Activated T-cell treated with anti-CD3 and anti-CD28 coated beads, Interleukin-2, amount 50 U/mL, for 72 hours (primary cell): ENCODE measurements around the gene ATP5F1D. TPM values are rescaled to one million over a fixed set of nuclear protein-coding genes. Genes with fewer than 3 reads are reported as not detected.

Experiments used
- ATAC-seq, 2 donors: fragments of 150-1000 bp; cut with Tn5 transposase; replicated peaks in 1 of 2; 2 replicates each; pipeline ENCODE4 v1.10.0; 2021; ENCODE audit warnings: moderate library complexity in 2 of 2, mild to moderate bottlenecking in 1 of 2
- DNase-seq, 2 donors: peaks; one replicate each; pipeline ENCODE4 v3.0.0; 2021 to 2022; ENCODE audit warnings: mixed read lengths in 1 of 2
- H3K27ac Mint-ChIP-seq: one replicate; pipeline ENCODE4 v1.8.0; 2022; ENCODE audit warnings: mild to moderate bottlenecking, moderate library complexity, mixed read lengths
- H3K27me3 Mint-ChIP-seq: one replicate; pipeline ENCODE4 v1.8.0; 2022; ENCODE audit warnings: low read depth, mixed read lengths
- H3K36me3 Mint-ChIP-seq, 2 donors: one replicate each; pipeline ENCODE4 v1.8.0; 2022; ENCODE audit warnings: mixed read lengths in 2 of 2, mild to moderate bottlenecking in 1 of 2; ENCODE audit not compliant: insufficient read depth in 2 of 2
- H3K4me1 Mint-ChIP-seq: one replicate; pipeline ENCODE4 v1.8.0; 2022; ENCODE audit warnings: low read depth, mixed read lengths
- H3K4me3 Mint-ChIP-seq, 2 donors: one replicate each; pipeline ENCODE4 v1.8.0; 2022; ENCODE audit warnings: mild to moderate bottlenecking in 2 of 2, mixed read lengths in 2 of 2, moderate library complexity in 2 of 2
- H3K9me3 Mint-ChIP-seq, 2 donors: one replicate each; pipeline ENCODE4 v1.8.0; 2022; ENCODE audit warnings: mixed read lengths in 2 of 2
- total RNA-seq, 2 donors: library from RNA; stranded (reverse); gene quantifications; one replicate each; pipeline ENCODE4 v1.2.3, GENCODE V29; 2022

The ATP5F1D gene
- total RNA-seq, 2 donors from 2014 or later: 169 to 201 TPM

DNA sequence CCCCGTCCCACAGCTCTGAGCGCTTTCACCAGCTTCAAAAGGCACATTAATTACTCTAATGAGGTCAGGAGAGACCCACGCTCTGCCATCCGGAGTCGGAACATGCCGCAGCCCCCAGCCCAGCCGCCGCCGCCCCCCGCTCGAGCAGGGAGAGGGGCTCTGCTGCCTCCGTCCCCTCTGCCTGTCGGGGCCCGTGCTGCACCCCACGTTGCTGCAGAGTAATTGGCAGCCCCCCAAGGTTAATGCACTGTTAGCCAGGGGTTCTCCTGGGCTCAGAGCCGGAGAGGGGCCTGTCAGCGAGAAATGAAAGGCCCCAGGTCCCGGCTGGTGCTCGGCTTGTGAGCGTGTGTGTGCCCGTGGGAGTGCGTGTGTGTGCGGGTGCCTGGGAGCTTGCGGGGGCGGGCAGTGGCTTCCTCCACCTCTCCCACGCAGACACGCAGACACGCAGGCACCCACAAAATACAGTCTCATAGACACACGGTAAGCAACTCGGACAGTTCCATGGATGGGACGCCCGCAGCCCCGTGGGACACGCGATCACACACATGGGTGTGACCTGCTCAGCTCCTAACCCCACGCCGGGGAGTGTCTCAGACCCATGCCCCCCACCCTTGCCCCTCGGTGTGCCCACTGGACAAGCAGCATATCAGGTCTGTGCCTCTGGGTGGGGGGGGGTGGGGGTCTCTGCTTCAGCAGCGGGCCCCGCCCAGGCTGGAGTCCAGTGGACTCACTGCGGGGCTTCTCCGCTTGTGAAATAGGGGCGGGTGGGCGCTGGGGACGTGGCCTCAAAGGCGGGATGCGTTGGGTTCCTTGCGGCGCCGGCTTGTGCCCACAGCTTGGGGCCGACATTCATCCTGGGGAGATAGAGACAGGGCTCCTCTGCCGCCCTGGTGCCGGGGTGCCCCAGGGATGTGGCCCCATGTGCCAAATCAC, 39.4 kb downstream of the ATP5F1D start:
- ATAC-seq (no peak), DNase-seq (no peak)
- Mint-ChIP-seq H3K36me3 (peaks cover 3 to 6% of the 10 kb centered on the region in 2 donors), H3K4me1 (peaks cover 30% of the 10 kb centered on the region), H3K27me3 (peaks cover 15% of the 10 kb centered on the region), H3K9me3 (no peaks in the 10 kb centered on the region), H3K4me3 (no peak overlapping the region), H3K27ac (no peak overlapping the region)

DNA sequence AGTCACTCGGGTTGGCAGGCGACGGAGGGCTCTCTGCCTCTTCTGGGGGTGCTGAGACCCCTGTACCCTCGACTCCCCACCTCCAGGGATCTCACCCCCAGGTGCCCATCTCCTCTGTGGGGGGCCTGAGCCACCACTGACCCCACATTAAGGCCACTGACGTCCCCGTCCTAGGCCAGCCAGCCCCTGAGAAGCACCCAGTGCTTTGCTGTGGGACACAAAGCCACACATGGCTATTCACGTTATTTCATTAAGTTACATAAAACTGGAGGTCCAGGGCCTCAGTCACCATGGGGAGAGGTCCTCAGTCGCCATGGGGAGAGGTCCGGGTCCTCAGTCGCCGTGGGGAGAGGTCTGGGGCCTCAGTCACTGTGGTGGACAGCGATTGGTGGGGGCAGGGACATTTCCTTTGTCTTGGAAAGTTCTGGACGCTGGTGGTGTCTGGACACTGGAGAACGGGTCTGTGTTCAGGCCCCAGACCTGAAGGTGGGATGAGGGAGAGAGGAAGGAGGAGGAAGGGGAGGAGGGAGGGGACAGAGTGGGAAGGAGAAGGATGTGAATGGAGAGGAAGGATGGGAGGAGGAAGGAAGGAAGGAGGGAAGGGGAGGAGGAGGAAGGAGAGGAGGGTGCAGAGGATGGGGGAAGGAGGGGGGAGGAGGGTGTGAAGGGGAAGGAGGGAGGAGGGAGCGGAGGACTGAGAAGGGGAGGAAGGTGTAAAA, 40.2 kb downstream of the ATP5F1D start:
- no peak for ATAC-seq
- H3K27me3 Mint-ChIP-seq: peaks cover 20% of the 10 kb centered on the region
- peak overlapping the region; percentile 65 for H3K27ac Mint-ChIP-seq
- peaks cover 31% of the 10 kb centered on the region for H3K4me1 Mint-ChIP-seq
- no peak overlapping the region for H3K4me3 Mint-ChIP-seq
- H3K36me3 Mint-ChIP-seq: peaks cover 3% of the 10 kb centered on the region in 2 donors
- DNase-seq: no peak
- no peaks in the 10 kb centered on the region for H3K9me3 Mint-ChIP-seq

DNA sequence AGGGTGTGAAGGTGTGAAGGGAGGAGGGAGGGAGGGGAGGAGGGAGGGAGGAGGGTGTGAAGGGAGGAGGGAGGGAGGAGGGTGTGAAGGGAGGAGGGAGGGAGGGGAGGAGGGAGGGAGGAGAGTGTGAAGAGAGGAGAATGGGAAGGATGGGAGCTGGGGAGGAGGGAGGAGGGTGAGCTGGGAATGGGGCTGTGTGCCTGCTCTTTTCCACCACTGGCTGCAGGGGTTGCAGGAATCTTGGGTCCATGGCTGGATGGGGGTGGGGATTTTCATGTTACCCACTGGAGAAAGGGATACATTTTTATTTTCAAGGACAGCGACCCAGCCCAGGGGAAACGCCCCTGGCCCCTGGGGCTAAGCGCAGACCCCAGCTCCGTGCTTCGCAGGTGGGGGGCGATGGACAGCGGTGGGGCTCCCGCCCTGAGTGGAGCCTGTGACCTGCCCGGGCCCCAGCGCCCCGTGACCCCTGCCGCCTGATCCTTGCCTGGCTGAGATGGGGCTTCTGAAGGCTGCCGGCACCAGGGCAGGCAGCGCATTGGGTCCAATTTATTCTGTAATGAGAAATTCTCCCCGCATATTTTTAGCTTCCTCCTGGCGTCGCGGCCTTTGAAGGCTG, 41.1 kb downstream of the ATP5F1D start:
- peaks cover 25% of the 10 kb centered on the region for H3K4me1 Mint-ChIP-seq
- no peak for ATAC-seq

DNA sequence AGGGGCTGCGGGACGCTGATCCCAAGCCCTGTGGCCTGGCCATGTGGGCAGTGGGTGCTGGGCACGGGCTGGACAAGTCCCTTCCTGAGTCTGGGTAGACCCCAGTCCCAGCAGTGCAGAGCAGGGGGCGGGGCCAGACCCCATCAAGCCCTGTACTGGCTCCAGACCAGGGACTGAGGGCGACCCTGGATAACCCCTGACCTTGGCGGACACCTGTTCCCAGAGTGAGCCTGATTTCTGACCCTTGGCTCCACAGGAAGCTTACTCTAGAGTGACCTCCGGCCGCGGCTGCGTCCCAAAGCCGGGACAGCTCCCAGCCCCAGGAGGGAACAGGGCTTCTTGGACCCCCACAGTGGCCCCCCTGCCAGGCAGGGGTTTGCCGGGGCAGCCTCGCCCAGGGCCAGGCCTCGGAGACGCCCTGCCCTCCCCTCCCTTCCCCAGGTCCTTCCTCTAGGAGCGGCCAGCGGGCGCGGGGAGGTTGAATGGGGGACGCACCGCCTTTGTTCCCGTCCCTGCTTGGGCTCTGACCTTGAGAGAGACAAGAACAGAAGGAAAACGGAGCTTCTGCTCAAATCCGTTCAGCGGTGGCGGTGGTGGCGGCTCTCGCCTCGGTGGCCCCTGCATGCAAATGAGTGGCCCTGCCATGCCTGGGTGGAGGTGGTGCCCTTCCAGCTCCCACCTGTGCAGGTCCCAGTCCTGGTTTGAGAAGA, 41.8 kb downstream of the ATP5F1D start:
- no peak overlapping the region for H3K4me3 Mint-ChIP-seq
- no peak for DNase-seq
- peaks cover 2 to 3% of the 10 kb centered on the region in 2 donors for H3K36me3 Mint-ChIP-seq
- no peaks in the 10 kb centered on the region for H3K9me3 Mint-ChIP-seq
- H3K4me1 Mint-ChIP-seq: peaks cover 18% of the 10 kb centered on the region
- H3K27ac Mint-ChIP-seq: no peak overlapping the region
- peaks cover 21% of the 10 kb centered on the region for H3K27me3 Mint-ChIP-seq
- no peak for ATAC-seq

More for the DNA sequence above, 41.1 kb downstream of the ATP5F1D start:
- Mint-ChIP-seq H3K4me3 (no peak overlapping the region), H3K27ac (no peak overlapping the region), H3K36me3 (peaks cover 2 to 3% of the 10 kb centered on the region in 2 donors), H3K9me3 (no peaks in the 10 kb centered on the region), H3K27me3 (peaks cover 21% of the 10 kb centered on the region)
- no peak for DNase-seq

DNA sequence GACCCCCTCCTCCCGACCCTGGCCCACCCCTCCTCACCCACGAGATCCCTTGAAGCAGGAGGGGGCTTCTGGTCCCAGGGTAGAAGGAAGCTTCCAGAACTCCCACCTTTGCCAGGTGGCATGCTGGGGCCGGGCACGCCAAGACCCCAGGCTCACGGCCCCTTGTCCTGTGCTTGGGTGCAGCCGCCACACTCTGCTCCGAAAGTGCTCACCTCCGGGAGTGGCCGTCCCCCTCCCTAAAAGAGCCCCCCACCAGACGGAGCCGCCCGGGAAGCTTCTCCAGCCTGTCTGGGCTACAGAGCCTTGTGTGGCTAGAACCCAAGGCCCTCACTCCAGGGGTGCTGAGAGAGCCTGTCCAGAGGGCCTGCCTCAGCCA, 42.4 kb downstream of the ATP5F1D start:
- no peak overlapping the region for H3K27ac Mint-ChIP-seq
- H3K9me3 Mint-ChIP-seq: no peaks in the 10 kb centered on the region
- DNase-seq (no peak), ATAC-seq (no peak)
- peaks cover 2 to 3% of the 10 kb centered on the region in 2 donors for H3K36me3 Mint-ChIP-seq
- peaks cover 21% of the 10 kb centered on the region for H3K27me3 Mint-ChIP-seq
- H3K4me3 Mint-ChIP-seq: no peak overlapping the region
- H3K4me1 Mint-ChIP-seq: peaks cover 18% of the 10 kb centered on the region

DNA sequence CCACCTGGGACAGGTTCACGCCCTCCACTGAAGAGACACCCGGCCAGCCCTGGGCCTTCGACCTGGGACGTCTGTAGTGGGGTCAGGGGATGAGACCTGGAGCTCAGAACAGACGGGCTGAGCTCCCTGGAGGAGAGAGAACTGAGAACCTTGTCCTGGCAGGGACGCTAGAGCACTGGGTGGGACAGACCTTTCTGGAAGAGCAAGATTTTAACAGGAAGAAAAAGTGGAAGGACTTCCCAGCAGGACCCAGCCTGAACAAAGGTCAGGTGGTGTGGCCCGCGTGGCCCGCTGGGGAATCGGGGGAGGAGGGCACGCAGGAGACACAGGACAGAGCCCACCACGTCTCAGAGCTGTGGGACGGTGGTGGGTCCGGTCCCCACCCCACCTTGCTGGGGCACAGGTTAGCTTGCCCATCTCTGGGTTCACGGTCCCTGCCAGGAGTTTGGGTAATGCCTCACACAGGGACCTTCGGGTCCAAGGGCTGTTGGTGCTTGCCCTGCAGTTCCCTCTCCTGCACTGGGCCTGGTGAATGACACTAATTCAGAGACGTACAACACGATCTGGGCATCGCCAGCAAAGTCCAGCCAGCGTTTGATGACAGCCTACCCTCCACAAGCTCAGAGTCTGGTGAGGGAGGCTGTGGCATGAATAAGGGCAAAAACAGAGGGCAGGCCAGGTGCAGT, 42.9 kb downstream of the ATP5F1D start:
- DNase-seq (no peak), ATAC-seq (no peak)
- Mint-ChIP-seq H3K27me3 (peaks cover 21% of the 10 kb centered on the region), H3K4me1 (peaks cover 16% of the 10 kb centered on the region), H3K36me3 (peaks cover 2 to 3% of the 10 kb centered on the region in 2 donors), H3K4me3 (peak overlapping the region; percentile 16 to 21), H3K9me3 (no peaks in the 10 kb centered on the region), H3K27ac (no peak overlapping the region)

DNA sequence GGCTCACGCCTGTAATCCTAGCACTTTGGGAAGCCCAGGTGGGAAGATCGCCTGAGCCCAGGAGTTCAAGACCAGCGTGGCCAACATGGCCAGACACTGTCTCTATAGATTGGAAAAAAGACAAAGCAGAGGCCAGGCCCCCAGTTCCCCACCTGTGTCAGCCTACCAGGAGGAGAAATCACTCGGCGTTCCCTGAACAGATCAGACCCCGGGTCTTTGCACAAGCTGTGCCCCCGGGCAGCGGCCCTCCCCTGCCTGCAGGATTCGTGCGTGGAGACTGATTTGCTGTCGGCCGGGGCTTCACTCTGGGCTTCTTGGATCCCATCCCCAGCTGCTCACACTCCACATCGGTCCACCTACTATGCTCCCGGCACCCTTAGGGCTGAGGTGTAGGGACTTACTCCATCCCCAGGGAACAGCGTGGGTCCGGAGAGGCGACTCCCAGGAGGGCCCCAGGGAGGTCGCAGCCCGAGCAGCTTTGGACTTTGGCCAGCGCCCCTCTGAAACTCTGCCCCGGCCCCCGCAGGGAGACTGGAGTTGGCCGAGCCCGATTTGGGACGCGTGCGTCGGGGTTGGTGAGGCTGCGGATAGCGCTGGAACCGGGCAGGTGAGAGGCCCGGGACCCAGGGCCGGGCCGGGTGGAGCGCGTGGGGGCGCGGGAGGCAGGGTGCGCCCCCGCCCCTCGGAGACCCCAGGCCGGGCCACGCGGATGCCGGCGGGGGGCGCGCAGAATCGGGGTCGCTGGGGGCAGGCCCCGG, 43.6 kb downstream of the ATP5F1D start:
- ATAC-seq (no peak), DNase-seq (no peak)
- H3K4me1 Mint-ChIP-seq: peaks cover 9% of the 10 kb centered on the region
- H3K9me3 Mint-ChIP-seq: no peaks in the 10 kb centered on the region
- H3K4me3 Mint-ChIP-seq: peak overlapping the region; percentile 16 to 21
- H3K36me3 Mint-ChIP-seq: no peaks in the 10 kb centered on the region
- H3K27ac Mint-ChIP-seq: no peak overlapping the region
- H3K27me3 Mint-ChIP-seq: peaks cover 21% of the 10 kb centered on the region

DNA sequence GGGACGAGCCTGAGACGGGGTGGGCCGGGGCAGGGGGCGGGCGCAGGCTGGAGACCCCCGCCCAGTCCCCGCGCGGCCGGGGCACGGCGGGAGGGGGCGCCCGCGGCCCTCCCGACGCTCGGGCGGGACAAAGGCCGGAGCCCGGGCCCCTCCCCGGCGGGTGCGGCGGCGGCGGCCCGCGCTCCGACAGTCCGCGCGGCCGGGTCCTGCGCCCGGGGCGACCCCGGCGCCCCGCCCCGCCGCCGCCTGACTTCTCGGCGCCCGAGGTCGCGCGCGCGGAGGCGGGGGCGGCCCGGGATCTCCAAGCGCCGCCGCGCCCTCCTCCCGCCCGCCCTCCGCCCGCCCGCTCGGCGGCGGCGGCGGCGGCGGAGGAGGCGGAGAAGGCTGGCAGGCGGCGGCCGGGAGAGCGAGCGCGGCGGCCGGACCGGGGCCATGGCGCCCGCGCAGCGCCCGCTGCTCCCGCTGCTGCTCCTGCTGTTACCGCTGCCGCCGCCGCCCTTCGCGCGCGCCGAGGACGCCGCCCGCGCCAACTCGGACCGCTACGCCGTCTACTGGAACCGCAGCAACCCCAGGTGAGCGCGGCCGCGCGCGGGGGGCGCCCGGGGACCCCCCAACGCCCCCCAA, 44.3 kb downstream of the ATP5F1D start, which contains the start of gene EFNA2:
Gene EFNA2 (plus strand): TSS at position 137 of the 624 bp plus-strand sequence. CDS start 296 bp downstream, at position 433.
- Mint-ChIP-seq H3K27ac (no peak within 1 kb of the TSS), H3K27me3 (peaks cover 21% of the 10 kb centered on the region), H3K9me3 (no peaks in the 10 kb centered on the region), H3K36me3 (no peaks in the 10 kb centered on the region), H3K4me3 (peak within 1 kb of the TSS; percentile 51 to 70), H3K4me1 (peaks cover 5% of the 10 kb centered on the region)
- ATAC-seq (no peak), DNase-seq (no peak)

DNA sequence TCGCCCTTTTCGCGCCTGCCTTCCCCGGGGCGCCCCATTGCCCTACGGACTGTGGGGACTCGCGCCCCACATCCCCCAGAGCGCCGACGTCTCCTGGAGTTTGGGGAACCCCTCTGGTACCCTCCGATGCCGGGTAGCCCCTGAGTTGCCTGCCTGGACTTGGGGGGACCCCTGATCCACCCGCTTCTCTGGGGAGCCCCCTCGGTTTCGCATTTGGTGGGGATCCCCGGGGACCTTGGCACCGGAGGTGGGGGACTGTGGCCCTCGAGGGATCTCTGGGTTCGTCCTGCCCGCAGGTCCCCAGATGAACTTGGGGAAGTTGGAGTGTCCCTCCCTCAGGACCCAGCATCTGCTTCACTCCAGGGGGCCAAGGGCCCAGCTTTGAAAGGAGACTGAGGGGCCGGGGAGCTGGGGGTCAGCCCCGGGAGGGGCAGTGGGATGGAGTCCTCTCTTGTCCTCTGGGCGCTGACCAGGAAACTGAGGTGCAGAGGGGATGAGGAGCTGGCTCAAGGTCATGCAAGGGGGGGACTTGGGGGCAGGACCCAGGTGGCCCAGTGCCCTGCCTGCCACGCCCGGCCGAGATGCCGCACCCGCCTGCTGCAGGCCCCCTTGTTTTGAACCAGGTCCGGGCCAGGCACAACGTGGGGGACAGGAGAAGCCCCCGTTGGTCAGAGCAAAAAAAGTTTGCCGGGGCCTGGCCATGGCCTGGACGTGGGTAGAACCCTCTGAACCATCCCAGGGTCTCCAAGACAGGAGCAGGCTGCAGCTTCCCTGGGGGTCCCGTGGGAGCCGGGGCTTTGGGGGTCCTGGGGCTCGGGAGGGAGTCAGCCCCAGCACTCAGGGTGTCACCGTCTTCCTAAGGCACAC, 45.2 kb downstream of the ATP5F1D start:
- H3K27ac Mint-ChIP-seq: no peak overlapping the region
- DNase-seq (no peak), ATAC-seq (no peak)
- peaks cover 5% of the 10 kb centered on the region for H3K4me1 Mint-ChIP-seq
- H3K9me3 Mint-ChIP-seq: no peaks in the 10 kb centered on the region
- no peaks in the 10 kb centered on the region for H3K36me3 Mint-ChIP-seq
- peaks cover 21% of the 10 kb centered on the region for H3K27me3 Mint-ChIP-seq
- H3K4me3 Mint-ChIP-seq: peak overlapping the region; percentile 51 to 70

DNA sequence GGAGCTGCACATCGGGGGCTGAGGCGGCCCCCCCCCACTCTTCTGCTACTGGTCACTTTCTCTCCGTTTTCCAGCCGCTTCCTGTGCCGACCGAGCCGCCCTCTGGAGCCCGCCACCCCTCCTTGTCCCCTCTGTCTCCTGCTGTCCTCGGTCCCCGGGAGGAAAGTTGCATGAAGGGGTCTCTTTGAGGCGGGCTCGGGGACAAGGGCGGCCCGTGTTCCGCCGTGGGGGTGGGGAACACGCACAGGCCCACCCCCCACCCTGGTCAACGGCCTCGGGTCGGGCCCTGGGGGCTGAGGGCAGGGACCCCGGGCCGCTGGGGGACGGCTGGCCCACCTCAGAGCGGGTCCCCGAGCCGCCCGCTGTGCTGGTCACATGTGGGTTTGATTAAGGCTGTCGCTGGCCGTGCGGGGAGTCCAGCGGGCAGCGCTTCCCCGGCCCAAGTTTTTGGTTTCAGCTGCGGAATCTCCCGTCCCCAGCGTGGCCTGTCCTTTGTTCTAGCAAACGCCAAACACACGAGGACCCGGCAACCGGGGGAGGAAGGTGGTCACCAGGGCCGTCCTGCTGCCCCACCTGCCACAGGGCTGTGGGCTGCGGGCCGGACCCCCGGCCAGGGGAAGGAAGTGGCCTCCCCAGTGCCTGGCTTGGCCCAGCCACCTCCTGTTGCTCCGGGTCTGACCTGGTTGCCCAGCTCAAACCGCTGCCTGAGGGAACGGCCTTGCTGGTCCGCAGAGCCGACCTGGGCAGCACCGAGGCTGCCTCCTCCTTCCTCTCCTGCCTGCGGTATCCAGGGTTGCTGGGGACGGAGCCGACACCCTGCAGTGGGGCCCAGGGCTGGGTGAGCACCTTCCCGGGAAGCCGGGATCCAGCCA, 46.0 kb downstream of the ATP5F1D start:
- Mint-ChIP-seq H3K27me3 (peaks cover 21% of the 10 kb centered on the region), H3K4me3 (no peak overlapping the region), H3K27ac (no peak overlapping the region), H3K4me1 (peaks cover 5% of the 10 kb centered on the region), H3K36me3 (no peaks in the 10 kb centered on the region), H3K9me3 (no peaks in the 10 kb centered on the region)
- DNase-seq: no peak
- ATAC-seq: no peak
